Ishikawa (cell line): ENCODE results near the gene IER5.

Experiments used
- CEBPB ChIP-seq: IDR thresholded peaks from 2 replicates; pipeline ENCODE4 v1.6.1; 2012
- CREB1 ChIP-seq: IDR thresholded peaks from 2 replicates; pipeline ENCODE4 v1.6.1; 2012; ENCODE audit warnings: low read depth
- EGR1 ChIP-seq: IDR thresholded peaks from 2 replicates; pipeline ENCODE4 v1.6.1; 2012
- EP300 ChIP-seq: IDR thresholded peaks from 2 replicates; pipeline ENCODE4 v1.6.1; 2012; ENCODE audit warnings: borderline replicate concordance
- FOXM1 ChIP-seq: IDR thresholded peaks from 2 replicates; pipeline ENCODE4 v1.6.1; 2012; ENCODE audit warnings: low read depth, borderline replicate concordance
- MAX ChIP-seq: IDR thresholded peaks from 2 replicates; pipeline ENCODE4 v1.6.1; 2012
- NFIC ChIP-seq: IDR thresholded peaks from 2 replicates; pipeline ENCODE4 v1.6.1; 2012
- RAD21 ChIP-seq: IDR thresholded peaks from 2 replicates; pipeline ENCODE4 v1.6.1; 2012; ENCODE audit warnings: low read depth
- REST ChIP-seq: IDR thresholded peaks from 2 replicates; pipeline ENCODE4 v1.6.1; 2012; ENCODE audit warnings: low read depth, mild to moderate bottlenecking
- TAF1 ChIP-seq: IDR thresholded peaks from 2 replicates; pipeline ENCODE4 v1.6.1; 2012; ENCODE audit warnings: low read depth, mild to moderate bottlenecking
- TCF12 ChIP-seq: IDR thresholded peaks from 2 replicates; pipeline ENCODE4 v1.6.1; 2012; ENCODE audit warnings: low read depth
- TEAD4 ChIP-seq: IDR thresholded peaks from 2 replicates; pipeline ENCODE4 v1.6.1; 2012
- USF1 ChIP-seq: IDR thresholded peaks from 2 replicates; pipeline ENCODE4 v1.6.1; 2012
- YY1 ChIP-seq: IDR thresholded peaks from 2 replicates; pipeline ENCODE4 v1.6.1; 2012; ENCODE audit warnings: low read depth
- ZBTB7A ChIP-seq: IDR thresholded peaks from 2 replicates; pipeline ENCODE4 v1.6.1; 2012; ENCODE audit warnings: low read depth

Gene IER5

GRCh38 chr1:181088079-181089016 lies at the start of gene IER5:
Gene IER5, plus strand, starts transcription at chr1:181088700. Its CDS starts 203 bp downstream, at chr1:181088903.
- TF ChIP-seq NFIC = no peak; the same call in 1 of the 2 replicates
- no peak for TF ChIP-seq REST
- peak; percentile 84 for TF ChIP-seq USF1
- TF ChIP-seq CEBPB = no peak
- no peak for TF ChIP-seq EGR1
- TF ChIP-seq TEAD4 = peak; percentile 58; the same call in 1 of the 2 replicates
- no peak for TF ChIP-seq TCF12
- no peak for TF ChIP-seq CREB1
- no peak for TF ChIP-seq YY1
- TF ChIP-seq ZBTB7A = no peak
- peak; percentile 67; the same call in 1 of the 2 replicates for TF ChIP-seq FOXM1
- TF ChIP-seq EP300 = peak; percentile 47; the same call in 1 of the 2 replicates
- TF ChIP-seq RAD21 = no peak; the same call in 1 of the 2 replicates
- TF ChIP-seq MAX = peak; percentile 88
- TF ChIP-seq TAF1 = peak; percentile 95

- TF ChIP-seq EGR1 = no peak
- no peak for TF ChIP-seq CEBPB
- no peak for TF ChIP-seq MAX
- no peak for TF ChIP-seq TEAD4
- TF ChIP-seq FOXM1 = no peak
- TF ChIP-seq CREB1 = no peak
- TF ChIP-seq TAF1 = no peak
- TF ChIP-seq ZBTB7A = no peak
- no peak for TF ChIP-seq RAD21
- no peak for TF ChIP-seq TCF12
- TF ChIP-seq EP300 = no peak
- TF ChIP-seq USF1 = no peak
- TF ChIP-seq REST = no peak
- TF ChIP-seq NFIC = no peak
- TF ChIP-seq YY1 = no peak
These were observed 48.1 kb upstream of the IER5 start for GRCh38 chr1:181040284-181040865.

- no peak for TF ChIP-seq TAF1
- no peak for TF ChIP-seq EP300
- no peak for TF ChIP-seq USF1
- TF ChIP-seq CREB1 = no peak
- no peak for TF ChIP-seq EGR1
- TF ChIP-seq ZBTB7A = no peak
- TF ChIP-seq TCF12 = no peak
- no peak for TF ChIP-seq NFIC
- TF ChIP-seq RAD21 = no peak
- no peak for TF ChIP-seq MAX
- TF ChIP-seq YY1 = no peak
- no peak for TF ChIP-seq CEBPB
These were observed 45.2 kb upstream of the IER5 start for GRCh38 chr1:181043025-181043888.

GRCh38 chr1:181044449-181044966 lies 44.0 kb upstream of the IER5 start:
- TF ChIP-seq EGR1 (no peak), MAX (no peak), RAD21 (no peak), TCF12 (no peak), CEBPB (no peak), NFIC (no peak), TAF1 (no peak)
